Measurements from ENCODE around the gene NCL.

The NCL gene

DNA sequence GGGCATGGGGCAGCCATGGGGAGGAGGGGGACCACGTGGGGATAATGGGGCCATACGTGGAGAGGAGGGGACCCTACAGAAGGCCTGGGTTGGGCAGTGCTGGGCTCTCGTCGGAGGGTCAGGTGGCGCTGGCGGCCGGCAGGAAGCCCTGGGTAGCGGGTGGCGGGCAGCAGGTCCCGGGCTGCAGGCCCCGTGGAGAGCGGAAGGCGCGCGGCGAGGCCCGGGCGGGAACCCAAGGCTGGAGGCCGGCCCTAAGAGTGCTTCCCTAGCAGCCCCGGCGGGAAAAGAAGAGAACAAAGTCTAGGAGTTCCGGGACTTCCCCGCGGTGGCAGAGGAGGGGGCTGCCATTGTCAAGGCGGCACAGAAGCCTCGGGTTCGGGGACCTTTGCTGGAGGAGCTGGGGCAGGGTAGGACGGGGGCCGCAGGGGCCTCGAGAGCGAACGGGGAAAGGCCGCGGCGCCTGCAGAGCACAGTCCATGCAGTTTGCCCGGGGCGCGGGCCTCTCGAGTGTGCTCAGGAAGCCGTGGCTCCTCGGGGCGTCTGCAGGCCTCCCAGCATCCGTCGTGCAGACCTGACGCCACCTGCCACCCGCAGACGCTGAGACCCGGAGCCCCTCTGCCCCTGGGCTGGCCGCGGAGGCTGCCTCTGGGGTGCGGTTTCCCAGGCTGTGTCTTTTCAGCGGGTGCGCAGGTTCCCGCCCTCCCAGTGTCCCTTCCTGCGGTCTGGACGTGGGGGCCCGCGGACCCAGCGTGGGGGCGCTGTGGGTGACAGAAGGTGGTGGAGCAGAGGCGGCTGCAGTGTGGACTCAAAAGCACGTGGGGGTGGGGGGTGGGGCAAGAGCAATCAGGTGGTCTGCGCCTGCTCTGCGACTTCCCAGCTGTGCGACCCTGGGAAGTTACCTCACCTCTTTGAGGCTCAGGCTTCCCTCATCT, 19.4 kb upstream of the NCL start:
- peak; percentile 79 for DNase-seq (ENCODE audit: low spot score)
- in situ Hi-C loops (cut with MboI; ENCODE audit: low pct_unique_long_range_greater_than_20kb, low sequenced_read_pairs, unreplicated experiment) = no loop called here
- TF ChIP-seq, protein P1, sequence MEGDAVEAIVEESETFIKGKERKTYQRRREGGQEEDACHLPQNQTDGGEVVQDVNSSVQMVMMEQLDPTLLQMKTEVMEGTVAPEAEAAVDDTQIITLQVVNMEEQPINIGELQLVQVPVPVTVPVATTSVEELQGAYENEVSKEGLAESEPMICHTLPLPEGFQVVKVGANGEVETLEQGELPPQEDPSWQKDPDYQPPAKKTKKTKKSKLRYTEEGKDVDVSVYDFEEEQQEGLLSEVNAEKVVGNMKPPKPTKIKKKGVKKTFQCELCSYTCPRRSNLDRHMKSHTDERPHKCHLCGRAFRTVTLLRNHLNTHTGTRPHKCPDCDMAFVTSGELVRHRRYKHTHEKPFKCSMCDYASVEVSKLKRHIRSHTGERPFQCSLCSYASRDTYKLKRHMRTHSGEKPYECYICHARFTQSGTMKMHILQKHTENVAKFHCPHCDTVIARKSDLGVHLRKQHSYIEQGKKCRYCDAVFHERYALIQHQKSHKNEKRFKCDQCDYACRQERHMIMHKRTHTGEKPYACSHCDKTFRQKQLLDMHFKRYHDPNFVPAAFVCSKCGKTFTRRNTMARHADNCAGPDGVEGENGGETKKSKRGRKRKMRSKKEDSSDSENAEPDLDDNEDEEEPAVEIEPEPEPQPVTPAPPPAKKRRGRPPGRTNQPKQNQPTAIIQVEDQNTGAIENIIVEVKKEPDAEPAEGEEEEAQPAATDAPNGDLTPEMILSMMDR (IDR thresholded peaks at IDR 0.05; ENCODE audit: extremely low read depth, insufficient read depth, missing control alignments) = no peak

DNA sequence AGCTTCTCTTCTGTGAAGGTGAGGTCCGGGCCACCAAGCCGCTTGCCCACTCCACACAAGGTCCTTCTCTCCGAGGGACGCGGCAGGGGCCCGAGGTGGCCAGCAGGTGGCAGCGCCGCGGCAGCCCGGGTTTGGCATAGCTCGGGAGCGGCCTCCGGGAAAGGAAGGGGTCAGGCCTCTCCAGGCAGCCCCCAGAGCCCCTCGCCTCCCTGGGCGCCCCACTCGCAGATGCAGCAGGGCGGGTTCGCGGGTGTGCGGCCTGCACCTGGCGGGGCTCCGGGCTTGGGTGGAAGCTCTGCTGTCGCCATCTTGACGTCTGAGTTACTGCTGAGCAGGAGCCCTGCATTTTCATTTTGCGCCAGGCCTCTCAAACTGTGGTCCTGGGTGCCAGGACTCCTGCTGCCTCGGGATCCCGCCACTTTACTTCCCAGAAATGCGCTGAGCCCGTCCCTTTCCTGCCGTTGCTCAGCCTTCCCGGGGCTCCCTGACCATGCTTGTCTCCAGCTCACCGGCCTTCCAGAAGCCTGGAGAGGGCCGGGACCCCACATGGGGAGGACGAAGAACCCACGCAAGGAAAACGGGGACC, 18.6 kb upstream of the NCL start:
- DNase-seq (ENCODE audit: low spot score) = peak; percentile 89
- TF ChIP-seq, protein P1 (IDR thresholded peaks at IDR 0.05; ENCODE audit: extremely low read depth, insufficient read depth, missing control alignments) = peak; percentile 98
- in situ Hi-C loops (cut with MboI; ENCODE audit: low pct_unique_long_range_greater_than_20kb, low sequenced_read_pairs, unreplicated experiment) = no loop called here

DNA sequence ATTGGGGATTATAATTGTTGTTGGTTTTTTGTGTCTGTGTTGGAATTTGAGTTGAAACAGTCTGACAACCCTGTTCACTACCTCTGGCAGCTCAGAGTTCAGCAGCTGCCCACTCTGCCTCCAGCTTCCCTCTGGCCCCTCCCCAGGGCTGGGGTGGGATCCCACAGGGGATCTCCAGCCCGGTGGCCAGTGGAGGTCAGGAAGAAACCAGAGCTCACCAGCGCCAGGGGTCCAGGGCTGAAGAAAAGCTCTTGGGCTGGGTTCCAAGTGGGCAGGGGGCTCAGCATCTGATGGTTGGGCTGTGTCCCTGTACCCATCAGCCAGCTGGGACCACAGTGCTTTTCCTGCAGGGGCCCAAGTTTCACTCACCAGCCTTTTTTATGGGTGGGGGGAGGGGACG, 16.5 kb upstream of the NCL start:
- TF ChIP-seq, protein P1 (IDR thresholded peaks at IDR 0.05; ENCODE audit: extremely low read depth, insufficient read depth, missing control alignments) = no peak
- DNase-seq (ENCODE audit: low spot score) = no peak
- in situ Hi-C loops (cut with MboI; ENCODE audit: low pct_unique_long_range_greater_than_20kb, low sequenced_read_pairs, unreplicated experiment) = no loop called here

DNA sequence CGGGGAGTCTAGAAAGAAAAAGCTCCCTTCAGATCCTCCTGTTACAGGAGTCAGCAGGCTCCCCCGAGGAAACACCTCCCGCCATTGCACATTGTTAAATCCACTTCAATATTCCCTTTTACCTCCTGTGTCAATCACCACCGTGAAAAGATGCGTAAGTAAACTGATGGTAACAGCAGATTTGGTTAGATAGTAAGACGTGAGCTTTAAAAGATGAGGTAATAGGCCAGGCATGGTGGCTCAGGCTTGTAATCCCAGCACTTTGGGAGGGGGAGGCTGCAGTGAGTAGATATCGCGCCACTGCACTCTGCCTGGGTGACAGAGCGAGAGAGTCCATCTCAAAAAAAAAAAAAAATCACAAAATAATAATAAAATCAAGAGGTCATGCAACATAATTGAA, 15.2 kb upstream of the NCL start:
- TF ChIP-seq, protein P1 (IDR thresholded peaks at IDR 0.05; ENCODE audit: extremely low read depth, insufficient read depth, missing control alignments) = no peak
- in situ Hi-C loops (cut with MboI; ENCODE audit: low pct_unique_long_range_greater_than_20kb, low sequenced_read_pairs, unreplicated experiment) = no loop called here
- DNase-seq (ENCODE audit: low spot score) = no peak

DNA sequence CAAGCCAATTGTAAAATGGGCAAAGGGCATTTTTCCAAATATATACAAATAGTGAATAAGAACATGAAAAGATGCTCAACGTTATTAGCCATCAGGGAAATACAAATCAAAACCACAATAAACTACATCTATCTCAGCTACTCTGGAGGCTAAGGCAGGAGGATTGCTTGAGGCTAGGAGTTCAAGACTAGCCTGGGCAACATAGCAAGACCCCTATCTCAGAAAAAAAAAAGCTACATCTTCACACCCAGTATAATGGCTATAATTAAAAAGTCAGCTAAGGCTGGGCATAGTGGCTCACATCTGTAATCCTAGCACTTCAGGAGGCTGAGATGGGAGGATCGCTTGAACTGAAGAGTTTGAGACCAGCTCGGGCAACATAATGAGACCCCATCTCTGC, 12.6 kb upstream of the NCL start:
- no peak for DNase-seq (ENCODE audit: low spot score)
- in situ Hi-C loops (cut with MboI; ENCODE audit: low pct_unique_long_range_greater_than_20kb, low sequenced_read_pairs, unreplicated experiment) = no loop called here
- TF ChIP-seq, protein P1 (IDR thresholded peaks at IDR 0.05; ENCODE audit: extremely low read depth, insufficient read depth, missing control alignments) = no peak

DNA sequence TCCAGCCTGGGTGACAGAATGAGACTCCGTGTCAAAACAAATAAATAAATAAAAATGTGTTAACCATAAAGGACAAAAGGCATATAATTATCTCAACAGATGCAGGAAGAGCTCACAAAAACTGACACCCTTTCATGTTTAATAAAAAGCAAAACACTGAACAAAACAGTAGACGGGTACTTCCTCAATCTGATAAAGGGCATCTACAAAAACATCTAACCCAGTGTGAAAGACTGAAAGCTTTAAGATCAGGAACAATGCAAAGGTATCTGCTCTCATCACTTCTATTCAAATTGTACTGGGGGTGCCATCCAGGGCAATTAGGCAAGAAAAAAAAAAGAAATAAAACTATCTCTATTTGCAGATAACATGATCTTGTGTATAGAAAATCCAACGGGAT, 11.7 kb upstream of the NCL start:
- no peak for DNase-seq (ENCODE audit: low spot score)
- in situ Hi-C loops (cut with MboI; ENCODE audit: low pct_unique_long_range_greater_than_20kb, low sequenced_read_pairs, unreplicated experiment) = no loop called here
- TF ChIP-seq, protein P1 (IDR thresholded peaks at IDR 0.05; ENCODE audit: extremely low read depth, insufficient read depth, missing control alignments) = no peak
